ENCODE results near the gene TBX1.

Gene TBX1

GRCh38 chr22:19757985-19758895, 2.3 kb upstream of the TBX1 start:
- no peaks in the 10 kb centered on the region for H3K9me3 ChIP-seq (ENCODE audit: control insufficient read depth, low read length)
- no peaks in the 10 kb centered on the region for H3K36me3 ChIP-seq (ENCODE audit: control insufficient read depth, insufficient read depth, low read length)
- H2AFZ ChIP-seq = peak overlapping the region; percentile 68
- no peaks in the 10 kb centered on the region for H3K27me3 ChIP-seq (ENCODE audit: control insufficient read depth, insufficient read depth, low read length)
- no peaks in the 10 kb centered on the region for H3K79me2 ChIP-seq
- no peak for TF ChIP-seq CTCF (IDR thresholded peaks at IDR 0.05)
- H3K9ac ChIP-seq = no peak overlapping the region
- H3K27ac ChIP-seq = peak overlapping the region; percentile 29
- peak overlapping the region; percentile 93 for H3K4me2 ChIP-seq (ENCODE audit: low read length)
- no peaks in the 10 kb centered on the region for H3K4me1 ChIP-seq
- peak overlapping the region; percentile 74 for H3K4me3 ChIP-seq (ENCODE audit: low read depth, low read length)

DNA sequence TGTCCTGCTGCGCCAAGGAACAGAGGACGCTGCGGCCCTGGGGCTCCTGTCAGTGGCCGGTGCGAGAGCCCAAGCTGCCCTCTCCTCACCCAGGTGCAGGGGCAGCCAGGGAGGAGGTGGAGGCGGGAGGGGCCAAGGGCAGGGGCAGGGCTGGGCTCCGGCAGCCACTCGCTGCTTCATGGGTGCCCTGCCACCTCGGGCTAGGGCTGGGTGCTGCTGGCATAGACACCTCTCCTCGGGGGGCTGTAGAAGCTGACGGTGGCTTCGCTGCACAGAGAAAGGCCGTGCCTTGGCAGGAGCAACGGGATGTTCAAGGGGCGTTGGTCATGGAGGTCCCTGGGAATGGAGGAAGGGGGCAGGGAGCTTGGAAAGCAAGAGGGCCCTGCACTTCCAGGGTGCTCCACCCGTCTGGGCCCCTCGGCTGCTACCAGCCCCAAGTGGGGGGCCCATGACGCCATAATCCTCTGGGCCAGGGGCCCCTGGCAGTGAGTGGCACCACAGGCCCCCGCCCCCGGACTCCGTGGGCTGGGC, 1.6 kb upstream of the TBX1 start:
- no peaks in the 10 kb centered on the region for H3K36me3 ChIP-seq (ENCODE audit: control insufficient read depth, insufficient read depth, low read length)
- peak overlapping the region; percentile 74 for H3K4me3 ChIP-seq (ENCODE audit: low read depth, low read length)
- no peaks in the 10 kb centered on the region for H3K79me2 ChIP-seq
- H3K4me2 ChIP-seq (ENCODE audit: low read length) = peak overlapping the region; percentile 93
- no peaks in the 10 kb centered on the region for H3K9me3 ChIP-seq (ENCODE audit: control insufficient read depth, low read length)
- H3K27ac ChIP-seq = peak overlapping the region; percentile 29
- no peaks in the 10 kb centered on the region for H3K4me1 ChIP-seq
- H2AFZ ChIP-seq = peak overlapping the region; percentile 68
- no peaks in the 10 kb centered on the region for H3K27me3 ChIP-seq (ENCODE audit: control insufficient read depth, insufficient read depth, low read length)
- TF ChIP-seq CTCF (IDR thresholded peaks at IDR 0.05) = no peak
- no peak overlapping the region for H3K9ac ChIP-seq

- Histone ChIP-seq H3K36me3 (ENCODE audit: control insufficient read depth, insufficient read depth, low read length) (no peaks in the 10 kb centered on the region), H3K4me2 (ENCODE audit: low read length) (peak overlapping the region; percentile 93), H3K79me2 (no peaks in the 10 kb centered on the region), H3K27me3 (ENCODE audit: control insufficient read depth, insufficient read depth, low read length) (no peaks in the 10 kb centered on the region), H3K9me3 (ENCODE audit: control insufficient read depth, low read length) (no peaks in the 10 kb centered on the region), H2AFZ (peak overlapping the region; percentile 68), H3K9ac (no peak overlapping the region), H3K4me3 (ENCODE audit: low read depth, low read length) (peak overlapping the region; percentile 74), H3K4me1 (no peaks in the 10 kb centered on the region), H3K27ac (no peak overlapping the region)
- TF ChIP-seq CTCF (IDR thresholded peaks at IDR 0.05) = no peak
These were observed 1.0 kb upstream of the TBX1 start for GRCh38 chr22:19759427-19760057.

DNA sequence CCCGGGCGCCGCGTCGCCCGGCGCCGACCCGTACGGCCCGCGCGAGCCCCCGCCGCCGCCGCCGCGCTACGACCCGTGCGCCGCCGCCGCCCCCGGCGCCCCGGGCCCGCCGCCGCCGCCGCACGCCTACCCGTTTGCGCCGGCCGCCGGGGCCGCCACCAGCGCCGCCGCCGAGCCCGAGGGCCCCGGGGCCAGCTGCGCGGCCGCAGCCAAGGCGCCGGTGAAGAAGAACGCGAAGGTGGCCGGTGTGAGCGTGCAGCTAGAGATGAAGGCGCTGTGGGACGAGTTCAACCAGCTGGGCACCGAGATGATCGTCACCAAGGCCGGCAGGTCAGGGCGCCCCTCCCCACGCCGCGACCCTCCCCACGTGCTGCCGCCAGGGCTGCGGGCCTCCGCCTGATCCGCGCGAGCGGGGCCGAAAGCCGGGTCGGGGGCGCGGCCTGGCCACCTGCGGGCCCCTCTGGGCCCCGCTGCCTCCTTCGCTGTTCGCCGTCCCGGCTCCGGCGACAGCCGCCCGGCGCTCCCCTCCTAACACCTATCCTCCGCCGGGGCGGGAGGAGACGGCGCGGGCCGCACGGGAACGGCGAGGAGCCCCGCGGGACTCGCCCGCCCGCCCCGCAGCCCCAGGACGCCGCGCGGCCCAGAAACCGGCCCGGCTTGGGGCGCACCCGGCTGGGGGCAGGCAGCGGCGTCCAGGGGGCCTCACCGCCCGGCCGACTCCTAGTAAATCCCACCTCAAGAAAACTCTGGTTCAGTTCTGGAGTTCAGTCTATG, 560 bp downstream of the TBX1 start:
- Histone ChIP-seq H3K27ac (peak overlapping the region; percentile 59), H3K9ac (no peak overlapping the region), H3K79me2 (no peaks in the 10 kb centered on the region), H3K27me3 (ENCODE audit: control insufficient read depth, insufficient read depth, low read length) (no peaks in the 10 kb centered on the region), H2AFZ (peak overlapping the region; percentile 41), H3K4me2 (ENCODE audit: low read length) (peak overlapping the region; percentile 87), H3K9me3 (ENCODE audit: control insufficient read depth, low read length) (no peaks in the 10 kb centered on the region), H3K36me3 (ENCODE audit: control insufficient read depth, insufficient read depth, low read length) (no peaks in the 10 kb centered on the region), H3K4me3 (ENCODE audit: low read depth, low read length) (peak overlapping the region; percentile 62), H3K4me1 (no peaks in the 10 kb centered on the region)
- TF ChIP-seq CTCF (IDR thresholded peaks at IDR 0.05) = no peak

All from parathyroid adenoma (tissue), 2 donors.